Coronary artery (tissue), 2 donors: ENCODE measurements around the gene DSC3.

Experiments used
- DNase-seq: peaks from one replicate; pipeline ENCODE4 v3.0.0-alpha.2; 2017; ENCODE audit warnings: low spot score
- H3K27ac ChIP-seq, 2 donors: fragments of 200-600 bp; sonication (generic); one replicate each; pipeline ENCODE4 v1.5.1; 2016 to 2019
- H3K4me3 ChIP-seq: fragments of 200-600 bp; sonication (generic); 2 replicates; pipeline ENCODE4 v1.5.1; 2016; ENCODE audit warnings: mild to moderate bottlenecking, moderate library complexity
- TF ChIP-seq, protein P1 (sequence below): fragments of 200-600 bp; sonication (generic); IDR thresholded peaks from one replicate; pipeline ENCODE4 v1.5.1; 2019; ENCODE audit warnings: antibody characterized with exemption

DSC3 gene

DNA sequence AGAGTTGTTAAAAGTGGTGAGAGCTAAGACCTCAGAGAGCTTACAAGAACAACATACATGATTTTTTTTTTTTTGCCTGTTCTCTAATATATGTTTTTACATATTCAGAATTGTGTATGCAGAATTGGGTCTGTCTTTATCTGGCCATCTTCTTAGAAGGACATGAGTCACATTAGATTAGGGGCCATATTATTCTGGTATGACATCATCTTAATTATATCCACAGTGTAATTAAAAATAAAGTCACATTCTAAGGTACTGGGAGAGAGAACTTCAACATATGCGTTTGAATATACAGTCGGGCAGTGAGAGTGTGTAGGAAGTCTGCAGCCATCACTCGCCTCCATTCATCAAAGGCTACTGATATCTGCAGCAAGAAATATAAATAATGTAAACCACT is 88.3 kb downstream of the DSC3 start:
- TF ChIP-seq, protein P1, sequence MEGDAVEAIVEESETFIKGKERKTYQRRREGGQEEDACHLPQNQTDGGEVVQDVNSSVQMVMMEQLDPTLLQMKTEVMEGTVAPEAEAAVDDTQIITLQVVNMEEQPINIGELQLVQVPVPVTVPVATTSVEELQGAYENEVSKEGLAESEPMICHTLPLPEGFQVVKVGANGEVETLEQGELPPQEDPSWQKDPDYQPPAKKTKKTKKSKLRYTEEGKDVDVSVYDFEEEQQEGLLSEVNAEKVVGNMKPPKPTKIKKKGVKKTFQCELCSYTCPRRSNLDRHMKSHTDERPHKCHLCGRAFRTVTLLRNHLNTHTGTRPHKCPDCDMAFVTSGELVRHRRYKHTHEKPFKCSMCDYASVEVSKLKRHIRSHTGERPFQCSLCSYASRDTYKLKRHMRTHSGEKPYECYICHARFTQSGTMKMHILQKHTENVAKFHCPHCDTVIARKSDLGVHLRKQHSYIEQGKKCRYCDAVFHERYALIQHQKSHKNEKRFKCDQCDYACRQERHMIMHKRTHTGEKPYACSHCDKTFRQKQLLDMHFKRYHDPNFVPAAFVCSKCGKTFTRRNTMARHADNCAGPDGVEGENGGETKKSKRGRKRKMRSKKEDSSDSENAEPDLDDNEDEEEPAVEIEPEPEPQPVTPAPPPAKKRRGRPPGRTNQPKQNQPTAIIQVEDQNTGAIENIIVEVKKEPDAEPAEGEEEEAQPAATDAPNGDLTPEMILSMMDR, result no peak
- no peak for DNase-seq
- Histone ChIP-seq H3K27ac (no peak overlapping the region), H3K4me3 (no peak overlapping the region)

DNA sequence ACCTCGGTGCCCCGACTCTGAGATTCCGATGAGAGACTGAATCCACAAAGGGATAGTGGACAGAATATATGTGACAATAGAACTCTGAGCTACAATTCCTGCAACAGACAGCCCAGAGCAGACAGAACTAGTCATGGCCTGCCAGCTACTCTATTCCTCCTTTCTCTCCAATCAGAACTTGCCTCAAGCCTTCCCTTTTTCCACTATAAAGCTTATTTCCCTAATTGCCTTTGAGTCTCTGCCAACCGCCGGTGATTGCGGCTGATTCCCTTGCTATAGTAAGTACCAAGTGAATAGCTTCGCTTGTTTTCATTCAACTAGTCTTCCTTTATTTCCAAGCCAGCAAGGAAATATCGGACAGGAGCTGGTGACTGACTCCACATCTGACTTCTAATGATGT is 96.8 kb downstream of the DSC3 start:
- H3K27ac ChIP-seq, result no peak overlapping the region
- DNase-seq, result no peak
- TF ChIP-seq, protein P1, result no peak
- no peak overlapping the region for H3K4me3 ChIP-seq

DNA sequence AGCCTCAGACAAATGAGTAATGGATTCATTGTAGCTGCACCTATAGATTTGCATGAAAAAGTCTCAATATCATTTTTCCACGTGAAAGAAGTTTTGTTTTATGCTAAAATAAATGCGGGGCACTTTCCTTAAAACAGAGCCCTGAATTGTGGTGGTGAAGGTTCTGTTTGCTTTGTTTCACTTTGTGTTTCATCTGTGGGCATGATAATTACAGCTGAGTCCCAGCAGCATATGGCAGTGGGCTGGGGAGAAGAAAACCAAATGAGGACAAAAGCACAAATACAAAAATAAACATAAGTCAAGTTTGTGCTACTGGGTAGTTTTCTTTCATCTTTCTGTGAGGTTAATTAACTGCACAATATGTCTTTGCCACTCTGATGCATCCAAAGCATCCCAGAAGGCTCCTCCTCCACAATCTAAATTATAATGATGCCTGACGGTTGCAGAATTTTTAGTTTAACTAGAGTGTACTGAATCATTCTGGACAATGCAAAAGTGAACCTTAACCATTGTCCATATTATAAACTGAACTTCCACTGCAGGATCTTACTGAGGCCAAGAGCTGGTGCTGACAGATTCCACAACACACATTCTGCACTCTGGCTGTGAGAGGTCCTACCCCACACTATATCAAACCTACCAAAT is 97.6 kb downstream of the DSC3 start:
- DNase-seq, result no peak
- TF ChIP-seq, protein P1, result no peak
- H3K27ac ChIP-seq, result no peak overlapping the region
- no peak overlapping the region for H3K4me3 ChIP-seq

DNA sequence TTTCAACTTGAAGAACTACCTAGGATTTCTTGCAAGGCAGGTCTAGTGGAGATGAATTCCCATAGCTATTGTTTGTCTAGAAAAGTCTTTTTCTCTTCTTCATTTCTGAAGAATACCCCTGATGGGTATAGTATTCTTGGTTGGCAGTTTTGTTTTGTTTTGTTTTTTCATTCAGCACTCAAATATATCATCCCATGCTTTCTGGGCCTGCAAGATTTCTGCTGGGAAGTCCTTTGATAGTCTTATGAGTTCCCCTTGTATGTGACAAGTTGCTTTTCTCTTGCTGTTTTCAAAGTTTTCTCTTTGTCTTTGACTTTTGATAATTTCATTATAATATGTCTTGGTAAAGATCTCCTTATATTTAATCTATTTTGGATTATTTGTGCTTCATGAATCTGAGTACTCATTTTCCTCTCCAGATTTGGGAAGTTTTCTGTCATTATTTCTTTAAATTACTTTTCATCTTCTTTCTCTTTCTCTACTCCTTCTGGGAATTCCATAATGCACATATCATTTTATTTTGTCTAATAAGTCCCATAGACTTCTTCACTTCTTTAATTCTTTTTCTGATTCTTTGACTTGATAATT is 101.5 kb downstream of the DSC3 start:
- Histone ChIP-seq H3K4me3 (no peak overlapping the region), H3K27ac (no peak overlapping the region)
- TF ChIP-seq, protein P1, result no peak
- DNase-seq, result no peak
